NCI-H2081 (cell line): ENCODE data around the gene TMEM117.

ENCODE experiments used
- DNase-seq, 2 experiments: peaks; one replicate each; lab custom pipeline; 2025; lab: John Stamatoyannopoulos, UW

The TMEM117 gene

GRCh38 chr12:43884683-43885410 is 49.0 kb downstream of the TMEM117 start:
- DNase-seq: peak in 1 of 2 experiments; percentile 15

- DNase-seq: no peak
Observed at GRCh38 chr12:43887397-43887796, 51.5 kb downstream of the TMEM117 start.

- no peak for DNase-seq
Observed at GRCh38 chr12:43891856-43892574, 56.1 kb downstream of the TMEM117 start.

GRCh38 chr12:43893670-43894069 is 57.8 kb downstream of the TMEM117 start:
- no peak for DNase-seq

- DNase-seq: no peak
Observed at GRCh38 chr12:43895580-43896206, 59.8 kb downstream of the TMEM117 start.

- DNase-seq: no peak
Observed at GRCh38 chr12:43896496-43896895, 60.6 kb downstream of the TMEM117 start.

GRCh38 chr12:43898474-43898873 is 62.6 kb downstream of the TMEM117 start:
- DNase-seq: no peak

- DNase-seq: no peak
Observed at GRCh38 chr12:43899574-43899973, 63.7 kb downstream of the TMEM117 start.

GRCh38 chr12:43903686-43904085 is 67.8 kb downstream of the TMEM117 start:
- DNase-seq: no peak

- no peak for DNase-seq
Observed at GRCh38 chr12:43912859-43913258, 77.0 kb downstream of the TMEM117 start.

- no peak for DNase-seq
Observed at GRCh38 chr12:43914391-43914790, 78.5 kb downstream of the TMEM117 start.

GRCh38 chr12:43914923-43915468 is 79.1 kb downstream of the TMEM117 start:
- DNase-seq: peak in 1 of 2 experiments; percentile 10

- DNase-seq: no peak
Observed at GRCh38 chr12:43917896-43918295, 82.0 kb downstream of the TMEM117 start.

- no peak for DNase-seq
Observed at GRCh38 chr12:43921666-43922337, 85.9 kb downstream of the TMEM117 start.

GRCh38 chr12:43930032-43930431 is 94.2 kb downstream of the TMEM117 start:
- no peak for DNase-seq

GRCh38 chr12:43931187-43931586 is 95.3 kb downstream of the TMEM117 start:
- no peak for DNase-seq

GRCh38 chr12:43935581-43935980 is 99.7 kb downstream of the TMEM117 start:
- no peak for DNase-seq

GRCh38 chr12:43937947-43938346 is 102.1 kb downstream of the TMEM117 start:
- peak in 1 of 2 experiments; percentile 2 for DNase-seq

GRCh38 chr12:43942379-43942778 is 106.5 kb downstream of the TMEM117 start:
- DNase-seq: no peak

GRCh38 chr12:43945983-43946382 is 110.1 kb downstream of the TMEM117 start:
- no peak for DNase-seq

- DNase-seq: no peak
Observed at GRCh38 chr12:43951286-43951685, 115.4 kb downstream of the TMEM117 start.

- peak; percentile 41 to 73 for DNase-seq
Observed at GRCh38 chr12:43957732-43958372, 122.0 kb downstream of the TMEM117 start.
